ENCODE data around the gene AGPAT3.
"Not testable (repeated sequence)": the region's sequence is repeated elsewhere in the genome, so short reads cannot be mapped to it uniquely, and the experiment has no call there.

GRCh38 chr21:43822166-43822565 is 42.9 kb upstream of the AGPAT3 start:
- not testable (repeated sequence) for TF ChIP-seq RAD21 (conservative IDR thresholded peaks at IDR 0.05 in 1 of 2, IDR thresholded peaks at IDR 0.05 in 1 of 2); CTCF (IDR thresholded peaks at IDR 0.05); HOXA7 (CRISPR knock-in tag; IDR thresholded peaks at IDR 0.05); EP300 (IDR thresholded peaks at IDR 0.05); RCOR1 (IDR thresholded peaks at IDR 0.05; ENCODE audit: low read depth, low read length); MAX (IDR thresholded peaks at IDR 0.05); MYC (IDR thresholded peaks at IDR 0.05; ENCODE audit: borderline replicate concordance, low read length); NR3C1 (IDR thresholded peaks at IDR 0.05); POLR2A (IDR thresholded peaks at IDR 0.05; ENCODE audit: low read length); RARB (CRISPR knock-in tag; IDR thresholded peaks at IDR 0.05); RFX5 (IDR thresholded peaks at IDR 0.05); SMC3 (IDR thresholded peaks at IDR 0.05)
